GM12878 (cell line): Measurements from ENCODE around the gene MPZL3. TPM values are rescaled to one million over a fixed set of nuclear protein-coding genes. Genes with fewer than 3 reads are reported as not detected.

ENCODE experiments used
- ATAC-seq: fragments of 200-7000 bp; cut with Tn5 transposase; 3 replicates; pipeline ENCODE4 v1.9.1; 2020; ENCODE audit warnings: mild to moderate bottlenecking, moderate library complexity
- BruUV-seq: library from RNA; stranded (reverse); fragments of 400-500 nt; replicated peaks from 2 replicates; lab custom pipeline; 2021; lab: Mats Ljungman, UMichigan
- CTCF ChIA-PET: fragments of 300-600 bp; sonication (Branson Sonifier 250); formaldehyde crosslinking; extraction: SDS; loops from one replicate; lab custom pipeline; 2021; ENCODE audit warnings: inconsistent platforms; lab: Yijun Ruan, JAX
- POLR2A ChIA-PET: fragments of 350-600 bp; formaldehyde crosslinking; extraction: SDS; loops from one replicate; lab custom pipeline; 2021; ENCODE audit warnings: inconsistent platforms; lab: Charles Lee
- RAD21 ChIA-PET: fragments of 300-600 bp; sonication (Branson Sonifier 250); formaldehyde crosslinking; loops from one replicate; lab custom pipeline; 2023; ENCODE audit warnings: antibody characterized with exemption; ENCODE audit not compliant: unreplicated experiment; lab: Charles Lee
- SMC1A ChIA-PET: fragments of 300-600 bp; sonication (Branson Sonifier 250); formaldehyde crosslinking; loops from one replicate; lab custom pipeline; 2023; ENCODE audit not compliant: unreplicated experiment, uncharacterized antibody; lab: Charles Lee
- DNase-seq: peaks from one replicate; pipeline ENCODE4 v3.0.0-alpha.2; 2011; ENCODE audit warnings: low read depth, low spot score
- FAIRE-seq: peaks from 3 replicates; lab custom pipeline; 2011; peaks lifted over from hg19 to GRCh38; lab: Jason Lieb, UNC
- H2AFZ ChIP-seq: 2 replicates; pipeline ENCODE4 v1.6.0; 2011; ENCODE audit warnings: low read depth, low read length, control low read depth; ENCODE audit not compliant: control insufficient read depth
- H3K27ac ChIP-seq: 2 replicates; pipeline ENCODE4 v1.5.1; 2011; ENCODE audit warnings: control low read depth; ENCODE audit not compliant: control insufficient read depth, insufficient read depth
- H3K27me3 ChIP-seq, 2 experiments: replicated peaks in 1 of 2; 2 replicates each; pipeline versions ENCODE4 v1.6.0 to v1.6.1; 2011; ENCODE audit warnings: low read length in 1 of 2; ENCODE audit not compliant: control insufficient read depth in 2 of 2, insufficient read depth in 2 of 2
- H3K36me3 ChIP-seq, 2 experiments: 2 replicates each; pipeline ENCODE4 v1.5.1; 2011; ENCODE audit warnings: low read length in 1 of 2; ENCODE audit not compliant: control insufficient read depth in 2 of 2, insufficient read depth in 2 of 2
- H3K4me1 ChIP-seq: 2 replicates; pipeline ENCODE4 v1.6.1; 2011; ENCODE audit warnings: mild to moderate bottlenecking, low read length, moderate library complexity, mixed read lengths; ENCODE audit not compliant: control insufficient read depth, insufficient read depth
- H3K4me2 ChIP-seq: 2 replicates; pipeline ENCODE4 v1.6.0; 2011; ENCODE audit warnings: control low read depth; ENCODE audit not compliant: control insufficient read depth, insufficient read depth
- H3K4me3 ChIP-seq: fragments of 200-600 bp; sonication (generic); 2 replicates; pipeline ENCODE4 v1.5.1; 2016
- H3K79me2 ChIP-seq: 2 replicates; pipeline ENCODE4 v1.6.0; 2011; ENCODE audit warnings: low read length; ENCODE audit not compliant: control insufficient read depth, insufficient read depth
- H3K9ac ChIP-seq: 2 replicates; pipeline ENCODE4 v1.8.0; 2011; ENCODE audit warnings: low read length, control low read depth, mixed read lengths; ENCODE audit not compliant: control insufficient read depth, insufficient read depth
- H3K9me3 ChIP-seq: replicated peaks from 3 replicates; pipeline ENCODE4 v1.5.1; 2011; ENCODE audit warnings: mild to moderate bottlenecking, low read length; ENCODE audit not compliant: control insufficient read depth, insufficient read depth
- H4K20me1 ChIP-seq: 2 replicates; pipeline ENCODE4 v1.6.0; 2011; ENCODE audit not compliant: control insufficient read depth, insufficient read depth
- KAT2A ChIP-seq: conservative IDR thresholded peaks from 2 replicates; pipeline ENCODE4 v1.6.1; 2011; ENCODE audit warnings: low read depth, low read length; ENCODE audit not compliant: control insufficient read depth
- RB1 ChIP-seq: fragments of 450-650 bp; formaldehyde crosslinking; IDR thresholded peaks from 2 replicates; pipeline ENCODE4 v1.6.1; 2017; ENCODE audit warnings: mild to moderate bottlenecking, borderline replicate concordance
- STAT1 ChIP-seq: fragments of 450-650 bp; conservative IDR thresholded peaks from 2 replicates; pipeline ENCODE4 v1.6.1; 2014; ENCODE audit warnings: antibody characterized with exemption, mild to moderate bottlenecking
- YBX1 ChIP-seq: fragments of 450-650 bp; IDR thresholded peaks from 2 replicates; pipeline ENCODE4 v1.6.1; 2016; ENCODE audit warnings: antibody characterized with exemption
- ZNF217 ChIP-seq: fragments of 450-650 bp; IDR thresholded peaks from 2 replicates; pipeline ENCODE4 v1.6.1; 2017; ENCODE audit warnings: antibody characterized with exemption, mild to moderate bottlenecking
- WGBS: methylation state at CpG from one replicate; pipeline ENCODE4 v1.1.6; 2016; ENCODE audit warnings: low lambda C conversion rate; ENCODE audit not compliant: insufficient replicate concordance, insufficient coverage; ENCODE audit errors: missing lambda C conversion rate; 5-methylcytosine and 5-hydroxymethylcytosine counted together
- in situ Hi-C: fragments of 300-500 bp; cut with MboI; formaldehyde crosslinking; loops from 9 replicates; pipeline ENCODE4 v1.14.3; 2018; ENCODE audit warnings: mixed read lengths
- intact Hi-C: fragments of 100-400 bp; cut with micrococcal nuclease; formaldehyde crosslinking; loops from one replicate; pipeline ENCODE4 v1.14.2; 2022; ENCODE audit not compliant: unreplicated experiment
- polyA plus RNA-seq, 11 experiments: library from polyadenylated mRNA; depleted of rRNA in 4 of 11; unstranded in 6 of 11; stranded (reverse) in 5 of 11; fragments of >200 nt; fragmentation: Nextera tagmentation in 4 of 11; fragmentation: Illumina TruSeq in 1 of 11; extraction: Ambion mirVana in 4 of 11; extraction: Trizol in 1 of 11; gene quantifications; 1 replicate in 1 of 11; 2 replicates in 10 of 11; pipeline versions ENCODE4 v1.2.1 to v1.2.3, GENCODE V29; 2011 to 2016; ENCODE audit warnings: inconsistent platforms in 2 of 11, missing spikeins in 2 of 11, low read depth in 1 of 11
- total RNA-seq, 4 experiments: library from RNA; depleted of rRNA in 3 of 4; stranded (reverse); fragments of >200 nt in 3 of 4; fragmentation: Illumina TruSeq in 1 of 4; extraction: Trizol in 1 of 4; gene quantifications; 2 replicates each; pipeline versions ENCODE4 v1.2.1 to v1.2.3, GENCODE V29; 2013 to 2021
- TF ChIP-seq, protein P1 (sequence below): fragments of 450-650 bp; IDR thresholded peaks from 2 replicates; pipeline ENCODE4 v1.6.1; 2017; ENCODE audit warnings: antibody characterized with exemption, mild to moderate bottlenecking, moderate library complexity
- TF ChIP-seq, protein P2 (sequence below): IDR thresholded peaks from 2 replicates; pipeline ENCODE4 v1.6.1; 2012; ENCODE audit warnings: low read depth, low read length, improper control_type of control experiment

The MPZL3 gene
- total and polyA plus RNA-seq, 10 of the 15 experiments (the other 5 are each of a cell fraction or from before 2014, with no cell fraction given), result 2.1 to 7.5 (median 6.2) TPM

DNA sequence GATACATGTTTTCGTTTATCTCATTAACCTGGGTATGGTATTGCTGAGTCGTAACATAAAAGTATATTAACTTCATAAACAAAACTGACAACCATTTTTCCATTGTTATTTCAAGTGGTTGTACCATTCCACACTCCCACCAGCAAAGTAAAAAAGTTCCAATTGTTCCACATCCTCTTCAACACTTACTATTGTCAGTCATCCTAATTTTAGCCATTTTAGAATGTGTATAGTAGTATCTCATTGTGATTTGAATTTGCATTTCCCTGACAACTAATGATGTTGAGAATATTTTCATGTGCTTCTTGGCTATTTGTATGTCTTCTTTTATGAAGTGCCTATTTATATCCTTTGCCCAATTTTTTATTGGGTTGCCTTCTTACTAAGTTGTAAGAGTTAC is 41.9 kb upstream of the MPZL3 start:
- Histone ChIP-seq H3K4me1 (no peaks in the 10 kb centered on the region), H3K79me2 (no peaks in the 10 kb centered on the region), H3K27me3 (no peaks in the 10 kb centered on the region; a peak in 2 of 4 replicates), H3K4me2 (no peak overlapping the region), H3K27ac (no peak overlapping the region), H4K20me1 (no peaks in the 10 kb centered on the region), H3K4me3 (no peak overlapping the region), H2AFZ (no peak overlapping the region), H3K9me3 (no peaks in the 10 kb centered on the region), H3K36me3 (no peaks in the 10 kb centered on the region), H3K9ac (no peak overlapping the region)
- CTCF ChIA-PET, result interaction anchor here (0.9 to 3.3 kb wide), 4 partner anchors 12 to 123 kb away, joined by 5 to 72 read pairs (median 36); no protein-coding TSS in a partner anchor
- no peak for ATAC-seq
- RAD21 ChIA-PET, result no interaction called here
- SMC1A ChIA-PET, result interaction anchor here (1.7 to 2.4 kb wide), 2 partner anchors 95 to 99 kb away, joined by 4 to 28 read pairs; no protein-coding TSS in a partner anchor
- BruUV-seq, result no TSS peak
- intact Hi-C loops, result loop anchor here (10.0 kb wide), 1 partner anchor 281 kb away; the partner anchor contains the start of gene ARCN1
- POLR2A ChIA-PET, result interaction anchor here (0.6 kb wide), 2 partner anchors 45 to 55 kb away, joined by 3 read pairs; no protein-coding TSS in a partner anchor
- 12% methylated on average over 2 of the region's 2 CpGs for WGBS
- TF ChIP-seq YBX1, result no peak
- no peak for DNase-seq
- in situ Hi-C loops, result loop anchor here (5.0 kb wide), 1 partner anchor 97 kb away; no protein-coding TSS in a partner anchor
- no peak for FAIRE-seq

DNA sequence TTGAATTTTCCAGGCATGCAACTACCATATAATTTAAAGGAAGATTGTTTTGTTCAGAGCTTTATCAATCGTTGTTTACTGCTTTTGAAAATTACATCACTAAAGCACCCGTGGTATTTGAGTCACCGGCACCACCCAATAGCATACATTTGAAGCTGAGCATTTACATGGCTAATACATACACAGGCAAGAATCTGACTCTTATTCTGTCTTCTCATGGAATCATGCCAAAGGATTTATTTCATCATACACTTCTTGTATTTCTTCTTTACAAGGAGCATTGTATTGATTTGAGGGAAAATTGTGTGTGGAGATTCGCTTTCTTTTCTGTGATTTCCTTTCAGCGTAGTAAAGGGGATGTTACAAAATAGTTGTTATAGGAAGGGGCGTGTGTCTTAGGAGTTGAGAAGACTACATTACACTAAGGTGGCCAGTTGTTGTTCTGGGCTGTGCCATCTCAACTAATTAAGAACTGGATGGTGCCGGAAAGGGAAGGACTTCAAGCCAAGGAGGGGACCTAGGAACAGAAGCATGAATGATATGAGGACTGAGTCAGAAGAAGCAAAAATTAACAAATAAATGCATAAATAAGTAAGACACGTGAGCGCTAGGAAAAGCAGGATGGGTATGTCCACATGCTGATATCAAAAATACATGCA is 39.4 kb upstream of the MPZL3 start:
- Histone ChIP-seq H3K4me1 (no peaks in the 10 kb centered on the region), H3K27ac (no peak overlapping the region), H3K9me3 (no peaks in the 10 kb centered on the region), H3K79me2 (no peaks in the 10 kb centered on the region), H2AFZ (no peak overlapping the region), H3K36me3 (no peaks in the 10 kb centered on the region), H4K20me1 (no peaks in the 10 kb centered on the region), H3K4me3 (no peak overlapping the region), H3K27me3 (no peaks in the 10 kb centered on the region; a peak in 2 of 4 replicates), H3K9ac (no peak overlapping the region), H3K4me2 (no peak overlapping the region)
- ChIA-PET SMC1A (interaction anchor here (0.9 to 7.0 kb wide), 20 partner anchors 10 to 134 kb away, joined by 3 to 77 read pairs (median 3); no protein-coding TSS in a partner anchor), CTCF (interaction anchor here (0.8 to 4.7 kb wide), 17 partner anchors 9 to 148 kb away, joined by 3 to 31 read pairs (median 6); no protein-coding TSS in a partner anchor), RAD21 (interaction anchor here (0.6 to 5.9 kb wide), 4 partner anchors 26 to 148 kb away, joined by 4 to 71 read pairs (median 6); no protein-coding TSS in a partner anchor), POLR2A (no interaction called here)
- WGBS, result 31% methylated on average over 9 of the region's 9 CpGs
- ATAC-seq (no peak), DNase-seq (no peak), FAIRE-seq (no peak)
- intact Hi-C loops (loop anchor here (1.0 to 10.0 kb wide), 3 partner anchors 93 to 283 kb away; partner anchors contain the start of gene ARCN1), in situ Hi-C loops (loop anchor here (5.0 kb wide), 1 partner anchor 94 kb away; no protein-coding TSS in a partner anchor)
- no TSS peak for BruUV-seq
- TF ChIP-seq, protein P1, sequence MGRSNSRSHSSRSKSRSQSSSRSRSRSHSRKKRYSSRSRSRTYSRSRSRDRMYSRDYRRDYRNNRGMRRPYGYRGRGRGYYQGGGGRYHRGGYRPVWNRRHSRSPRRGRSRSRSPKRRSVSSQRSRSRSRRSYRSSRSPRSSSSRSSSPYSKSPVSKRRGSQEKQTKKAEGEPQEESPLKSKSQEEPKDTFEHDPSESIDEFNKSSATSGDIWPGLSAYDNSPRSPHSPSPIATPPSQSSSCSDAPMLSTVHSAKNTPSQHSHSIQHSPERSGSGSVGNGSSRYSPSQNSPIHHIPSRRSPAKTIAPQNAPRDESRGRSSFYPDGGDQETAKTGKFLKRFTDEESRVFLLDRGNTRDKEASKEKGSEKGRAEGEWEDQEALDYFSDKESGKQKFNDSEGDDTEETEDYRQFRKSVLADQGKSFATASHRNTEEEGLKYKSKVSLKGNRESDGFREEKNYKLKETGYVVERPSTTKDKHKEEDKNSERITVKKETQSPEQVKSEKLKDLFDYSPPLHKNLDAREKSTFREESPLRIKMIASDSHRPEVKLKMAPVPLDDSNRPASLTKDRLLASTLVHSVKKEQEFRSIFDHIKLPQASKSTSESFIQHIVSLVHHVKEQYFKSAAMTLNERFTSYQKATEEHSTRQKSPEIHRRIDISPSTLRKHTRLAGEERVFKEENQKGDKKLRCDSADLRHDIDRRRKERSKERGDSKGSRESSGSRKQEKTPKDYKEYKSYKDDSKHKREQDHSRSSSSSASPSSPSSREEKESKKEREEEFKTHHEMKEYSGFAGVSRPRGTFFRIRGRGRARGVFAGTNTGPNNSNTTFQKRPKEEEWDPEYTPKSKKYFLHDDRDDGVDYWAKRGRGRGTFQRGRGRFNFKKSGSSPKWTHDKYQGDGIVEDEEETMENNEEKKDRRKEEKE, result no peak
- TF ChIP-seq KAT2A (no peak), STAT1 (no peak), ZNF217 (no peak), RB1 (no peak)
- TF ChIP-seq, protein P2, sequence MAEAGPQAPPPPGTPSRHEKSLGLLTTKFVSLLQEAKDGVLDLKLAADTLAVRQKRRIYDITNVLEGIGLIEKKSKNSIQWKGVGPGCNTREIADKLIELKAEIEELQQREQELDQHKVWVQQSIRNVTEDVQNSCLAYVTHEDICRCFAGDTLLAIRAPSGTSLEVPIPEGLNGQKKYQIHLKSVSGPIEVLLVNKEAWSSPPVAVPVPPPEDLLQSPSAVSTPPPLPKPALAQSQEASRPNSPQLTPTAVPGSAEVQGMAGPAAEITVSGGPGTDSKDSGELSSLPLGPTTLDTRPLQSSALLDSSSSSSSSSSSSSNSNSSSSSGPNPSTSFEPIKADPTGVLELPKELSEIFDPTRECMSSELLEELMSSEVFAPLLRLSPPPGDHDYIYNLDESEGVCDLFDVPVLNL, result no peak
